HG02852 (cell line): ENCODE data around the gene GPM6B.
A peak's percentile ranks its signal among the peaks of the same experiment; 100 is the strongest.

ENCODE experiments used
- ATAC-seq: cut with Tn5 transposase; IDR thresholded peaks from one replicate; pipeline ENCODE4 v1.9.1; 2021; ENCODE audit warnings: mild to moderate bottlenecking, moderate library complexity; ENCODE audit not compliant: unreplicated experiment

Gene GPM6B

GRCh38 chrX:13816643-13817627, at the start of gene GPM6B:
Gene GPM6B, minus strand, starts transcription at chrX:13817093. Its CDS starts 189 bp downstream, at chrX:13816904.
- ATAC-seq = no peak

- ATAC-seq = no peak
These were observed 47.4 kb upstream of the GPM6B start for GRCh38 chrX:13864264-13864663.

- ATAC-seq = no peak
These were observed 46.4 kb upstream of the GPM6B start for GRCh38 chrX:13863324-13863723.

- ATAC-seq = no peak
These were observed 42.8 kb upstream of the GPM6B start for GRCh38 chrX:13859724-13860123.

- ATAC-seq = no peak
These were observed 40.9 kb upstream of the GPM6B start for GRCh38 chrX:13857804-13858203.

GRCh38 chrX:13855689-13856450, 39.0 kb upstream of the GPM6B start:
- ATAC-seq = no peak

- ATAC-seq = no peak
These were observed 37.1 kb upstream of the GPM6B start for GRCh38 chrX:13854003-13854402.

- ATAC-seq = peak; percentile 64
These were observed 35.3 kb upstream of the GPM6B start for GRCh38 chrX:13852001-13852695.

GRCh38 chrX:13845721-13846378, 29.0 kb upstream of the GPM6B start:
- ATAC-seq = no peak

GRCh38 chrX:13843150-13843721, 26.3 kb upstream of the GPM6B start:
- no peak for ATAC-seq

- ATAC-seq = no peak
These were observed 23.2 kb upstream of the GPM6B start for GRCh38 chrX:13840121-13840520.

- ATAC-seq = no peak
These were observed 20.4 kb upstream of the GPM6B start for GRCh38 chrX:13837290-13837745.

GRCh38 chrX:13836575-13836974, 19.7 kb upstream of the GPM6B start:
- ATAC-seq = no peak

- no peak for ATAC-seq
These were observed 18.9 kb upstream of the GPM6B start for GRCh38 chrX:13835825-13836224.

GRCh38 chrX:13834355-13834754, 17.5 kb upstream of the GPM6B start:
- no peak for ATAC-seq

GRCh38 chrX:13829983-13830382, 13.1 kb upstream of the GPM6B start:
- ATAC-seq = no peak

- no peak for ATAC-seq
These were observed 11.5 kb upstream of the GPM6B start for GRCh38 chrX:13828392-13828791.

GRCh38 chrX:13827298-13828090, 10.6 kb upstream of the GPM6B start:
- ATAC-seq = no peak

GRCh38 chrX:13826770-13827169, 9.9 kb upstream of the GPM6B start:
- no peak for ATAC-seq
